ENCODE results near the gene USP20.

DNA sequence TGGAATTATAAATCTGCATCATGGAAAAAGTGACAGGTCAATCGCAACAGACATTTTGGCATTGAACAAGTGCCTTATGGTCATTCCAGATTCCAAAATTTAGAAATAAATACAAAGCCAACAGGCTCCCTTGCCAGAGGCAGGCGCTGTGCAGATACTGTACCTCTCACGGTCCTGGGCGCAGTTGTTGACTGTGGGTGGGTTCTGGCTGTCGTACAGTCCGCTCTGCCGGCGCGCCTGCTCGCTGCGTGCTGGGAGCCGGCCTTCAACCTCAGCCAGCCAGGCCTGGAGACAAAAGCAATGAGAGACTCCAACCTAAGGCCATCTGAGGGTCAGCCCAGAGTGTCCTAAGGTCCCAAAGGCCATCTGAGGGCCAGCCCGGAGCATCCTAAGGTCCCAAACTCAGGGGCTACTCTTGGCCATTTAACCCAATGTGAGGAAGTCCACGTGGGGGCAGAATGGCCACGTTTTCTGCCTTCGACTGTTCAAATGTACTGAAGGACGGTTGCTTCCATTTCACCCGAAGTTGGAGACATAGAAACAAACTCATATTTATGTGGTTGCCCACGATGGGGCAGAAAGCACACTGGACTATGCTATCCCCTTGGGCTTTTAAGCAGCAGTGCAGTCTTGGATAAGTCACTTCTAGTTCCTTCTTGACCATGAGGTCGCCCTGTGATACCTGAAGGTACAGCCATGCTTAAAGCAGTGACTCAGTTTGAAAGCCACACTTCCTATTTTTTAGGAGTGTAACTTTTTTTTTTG lies 65.2 kb downstream of the USP20 start:
- no peak for TF ChIP-seq CTCF (IDR thresholded peaks at IDR 0.05)
- no peak for TF ChIP-seq POLR2A (IDR thresholded peaks at IDR 0.05)
- no peak for TF ChIP-seq POLR2AphosphoS5 (IDR thresholded peaks at IDR 0.05)
- TF ChIP-seq EP300 (IDR thresholded peaks at IDR 0.05), result no peak

Data from upper lobe of left lung (tissue), 4 donors.